Activated CD8-positive, alpha-beta memory T cell treated with anti-CD3 and anti-CD28 coated beads for 48 hours (primary cell): ENCODE measurements around the gene CSNK1G1.
"Not testable (repeated sequence)": the region's sequence is repeated elsewhere in the genome, so short reads cannot be mapped to it uniquely, and the experiment has no call there.

Source experiments
- DNase-seq, 3 experiments: peaks; one replicate each; pipeline ENCODE4 v3.0.0-alpha.2; 2020; ENCODE audit warnings: low read depth in 2 of 3, low spot score in 2 of 3

Gene CSNK1G1

DNA sequence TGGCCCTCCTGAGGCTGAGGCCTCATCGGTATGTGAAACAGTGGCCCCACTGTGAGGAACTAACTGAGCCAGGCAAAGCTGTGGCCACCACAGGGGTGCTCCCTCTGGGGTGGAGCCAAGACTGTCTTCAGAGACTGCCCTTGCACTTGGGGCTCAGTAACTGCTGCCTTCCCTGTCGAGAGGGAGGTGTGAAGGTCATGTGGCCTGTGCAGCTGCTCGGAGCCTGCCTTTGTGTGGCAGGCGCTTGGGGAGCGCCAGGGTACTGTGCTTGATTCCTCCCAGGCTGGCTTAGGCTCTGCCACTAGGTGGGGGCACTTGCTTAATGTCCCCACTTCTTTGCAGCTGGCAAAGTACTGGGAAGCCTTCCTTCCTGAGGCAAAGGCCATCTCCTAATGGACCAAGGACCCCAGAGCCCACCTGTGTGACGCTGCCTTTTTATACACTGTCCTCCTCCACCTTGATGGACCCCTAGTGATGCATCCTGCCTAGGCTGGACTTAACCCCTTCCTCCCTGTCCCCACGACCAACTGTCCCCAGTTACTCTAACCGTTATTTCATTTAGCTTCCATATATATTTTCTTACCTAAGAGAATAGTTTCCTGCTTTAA lies 218.6 kb downstream of the CSNK1G1 start:
- no peak for DNase-seq

DNA sequence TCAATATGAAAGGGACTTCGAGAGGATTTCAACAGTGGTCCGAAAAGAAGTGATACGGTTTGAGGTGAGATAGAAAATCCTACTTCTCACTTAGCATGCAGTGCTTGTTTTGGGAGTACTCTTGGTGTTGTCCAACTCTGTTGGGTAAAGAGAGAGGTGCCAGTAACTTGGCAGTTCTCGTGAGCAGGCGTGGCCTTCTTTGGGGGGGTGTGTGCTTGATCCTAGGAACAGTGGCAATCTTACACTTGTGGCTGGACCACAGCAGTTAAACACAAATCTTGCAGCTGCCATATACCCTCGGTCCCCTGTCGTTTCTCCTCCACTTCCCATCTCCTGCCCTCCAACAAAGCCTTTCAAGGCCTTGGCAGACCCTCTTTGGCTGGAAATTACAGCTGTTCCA lies 219.6 kb downstream of the CSNK1G1 start:
- no peak for DNase-seq

DNA sequence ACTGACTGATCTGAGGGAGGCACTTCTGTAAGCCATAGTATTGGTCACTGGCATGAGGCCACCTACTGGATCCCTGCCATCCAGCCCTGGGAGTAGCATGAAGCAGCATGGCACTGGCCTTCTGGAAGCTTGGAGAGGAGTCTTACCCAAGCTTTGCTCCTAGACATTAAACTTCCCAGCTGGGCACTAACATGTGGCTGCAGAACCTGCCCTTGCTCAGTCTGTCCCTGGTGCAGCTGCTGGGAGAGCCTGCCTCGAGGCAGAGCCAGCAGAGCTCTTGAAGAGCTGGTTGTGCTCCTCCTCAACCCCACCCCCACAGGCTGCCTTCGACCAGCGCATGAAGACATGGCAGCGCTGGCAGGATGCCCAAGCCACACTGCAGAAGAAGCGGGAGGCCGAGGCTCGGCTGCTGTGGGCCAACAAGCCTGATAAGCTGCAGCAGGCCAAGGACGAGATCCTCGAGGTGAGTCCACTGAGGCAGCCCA lies 221.6 kb downstream of the CSNK1G1 start:
- DNase-seq = no peak

DNA sequence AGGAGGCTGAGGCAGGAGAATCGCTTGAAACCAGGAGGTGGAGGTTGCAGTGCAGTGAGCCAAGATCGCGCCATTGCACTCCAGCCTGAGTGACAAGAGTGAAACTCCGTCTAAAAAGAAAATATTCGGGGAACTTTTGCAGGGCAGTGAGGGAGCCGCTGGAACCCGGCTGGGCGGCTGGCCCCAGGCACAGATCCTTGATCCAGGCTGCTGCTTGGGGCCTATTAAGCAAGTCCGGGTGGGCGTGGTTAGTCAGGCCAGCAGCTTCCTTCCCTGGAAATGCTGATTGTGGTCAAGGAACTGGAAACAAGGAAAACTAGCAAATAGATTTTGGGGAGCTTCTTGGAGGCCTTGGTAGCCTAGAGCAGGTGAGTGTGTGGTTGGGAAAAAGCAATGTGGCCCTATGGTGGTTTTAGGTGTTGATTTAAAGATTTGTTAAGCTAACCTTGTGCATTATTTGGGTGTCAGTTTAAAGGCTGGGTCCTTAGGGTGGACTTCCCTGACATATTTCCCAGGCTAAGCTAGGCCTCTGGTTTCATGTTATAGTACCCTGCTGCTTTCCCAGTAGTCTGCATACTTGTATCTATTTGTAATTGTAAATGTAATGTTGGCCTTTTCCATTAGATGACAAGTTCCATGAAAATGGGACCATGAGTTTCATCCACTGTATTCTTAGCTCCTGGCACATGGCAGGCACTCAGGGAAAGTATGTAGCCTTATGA lies 222.2 kb downstream of the CSNK1G1 start:
- no peak for DNase-seq

GRCh38 chr15:64132217-64132616 lies 223.8 kb downstream of the CSNK1G1 start:
- DNase-seq = no peak

DNA sequence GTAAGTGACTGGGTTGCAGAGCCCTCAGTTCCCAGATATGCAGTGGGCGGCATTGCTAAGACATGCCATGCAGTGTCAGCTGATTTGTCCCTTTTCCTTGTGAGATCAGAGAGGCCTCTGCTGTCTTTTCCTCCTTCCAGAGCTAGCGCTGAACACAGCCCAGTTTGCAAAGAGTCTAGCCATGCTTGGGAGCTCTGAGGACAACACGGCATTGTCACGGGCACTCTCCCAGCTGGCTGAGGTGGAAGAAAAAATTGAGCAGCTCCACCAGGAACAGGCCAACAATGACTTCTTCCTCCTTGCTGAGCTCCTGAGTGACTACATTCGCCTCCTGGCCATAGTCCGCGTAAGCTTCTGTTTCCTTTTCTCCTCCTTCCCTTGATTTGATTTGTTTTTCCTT lies 224.4 kb downstream of the CSNK1G1 start:
- no peak for DNase-seq

DNA sequence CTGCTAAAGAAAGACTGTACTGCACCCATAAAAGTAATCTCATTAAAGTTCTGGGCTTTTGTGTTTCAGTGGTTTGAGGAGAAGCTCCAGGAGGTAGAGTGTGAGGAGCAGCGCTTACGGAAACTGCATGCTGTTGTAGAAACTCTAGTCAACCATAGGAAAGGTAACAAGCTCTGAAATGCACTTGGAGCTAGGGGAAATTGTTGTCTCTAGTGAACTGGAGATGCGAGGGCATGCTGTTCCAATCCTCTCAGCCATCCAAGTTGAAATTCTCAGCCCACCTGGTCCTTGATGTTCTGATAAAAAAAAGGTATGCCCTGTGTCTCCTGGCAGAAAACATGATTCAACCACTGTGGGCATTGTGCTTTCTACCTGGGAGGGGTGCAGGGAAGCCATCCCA lies 225.8 kb downstream of the CSNK1G1 start:
- no peak for DNase-seq

- DNase-seq = no peak
These were observed 228.3 kb downstream of the CSNK1G1 start for GRCh38 chr15:64127521-64128270.

- DNase-seq = no peak
These were observed 230.0 kb downstream of the CSNK1G1 start for GRCh38 chr15:64125978-64126377.

- no peak for DNase-seq
These were observed 233.0 kb downstream of the CSNK1G1 start for GRCh38 chr15:64122936-64123351.

DNA sequence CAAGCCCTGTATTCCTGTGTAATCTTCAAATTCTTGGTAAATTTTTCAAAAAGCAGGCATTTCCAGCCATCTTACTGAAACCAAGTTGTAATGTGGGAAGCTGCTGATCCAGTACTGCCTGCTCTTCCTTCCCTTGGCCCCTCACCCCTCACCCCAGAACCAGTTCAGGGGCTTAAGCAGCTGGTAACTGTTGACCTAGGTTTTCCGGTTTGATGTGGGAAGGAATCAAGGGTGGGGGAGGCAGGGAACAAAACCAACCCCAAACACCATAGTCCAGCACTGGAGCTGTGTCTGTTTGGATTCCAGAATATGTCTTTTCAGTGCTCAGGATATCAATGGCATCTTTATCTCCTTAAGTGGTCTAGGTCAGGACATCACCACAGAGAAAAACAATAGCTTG lies 233.5 kb downstream of the CSNK1G1 start:
- DNase-seq = no peak

- no peak for DNase-seq
These were observed 234.4 kb downstream of the CSNK1G1 start for GRCh38 chr15:64121614-64122013.

- DNase-seq = not testable (repeated sequence)
These were observed 235.7 kb downstream of the CSNK1G1 start for GRCh38 chr15:64120322-64120721.

DNA sequence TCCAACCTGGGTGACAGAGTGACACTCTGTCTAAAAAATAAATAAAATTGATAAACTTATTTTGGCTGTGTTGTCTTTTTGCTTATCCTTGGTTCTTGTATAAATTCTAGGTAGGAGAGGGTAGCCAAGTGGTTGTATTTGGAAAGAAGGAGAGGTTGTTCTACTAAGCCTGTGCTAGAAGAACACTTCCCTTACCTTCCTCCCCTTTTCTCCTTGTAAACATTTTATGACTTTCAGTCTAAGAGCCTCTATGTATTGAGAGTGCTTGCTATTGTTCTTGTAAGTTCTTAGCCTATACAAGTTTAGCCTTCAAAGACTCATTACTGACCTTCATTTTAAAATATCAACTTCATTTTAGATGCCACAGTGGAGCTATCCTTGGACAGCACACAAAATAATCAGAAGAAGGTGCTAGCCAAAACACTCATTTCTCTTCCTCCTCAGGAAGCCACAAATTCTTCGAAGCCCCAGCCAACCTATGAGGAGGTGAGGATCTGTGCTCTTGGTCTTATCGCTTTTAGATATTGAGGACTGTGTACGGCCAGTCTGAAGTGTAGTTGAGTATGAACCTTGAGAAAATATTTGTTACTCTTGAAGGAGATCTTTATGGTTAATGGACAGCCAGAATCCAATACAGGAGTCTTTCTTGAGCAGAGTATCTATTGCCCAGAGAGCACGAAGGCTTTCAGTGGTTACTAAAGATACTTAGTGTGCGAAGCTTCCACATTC lies 238.1 kb downstream of the CSNK1G1 start:
- no peak for DNase-seq
